ENCODE data around the gene PADI3.

- no peak for TF ChIP-seq EZH2phosphoT487 (IDR thresholded peaks at IDR 0.05; ENCODE audit: unreplicated experiment)
- TF ChIP-seq CREB1 (CRISPR knock-in tag; IDR thresholded peaks at IDR 0.05; ENCODE audit: low read depth) = no peak
- no peak for TF ChIP-seq CTCF (conservative IDR thresholded peaks at IDR 0.05; ENCODE audit: low read depth in 2 of 2)
- no peak for TF ChIP-seq EZH2 (IDR thresholded peaks at IDR 0.05; ENCODE audit: low read depth, unreplicated experiment)
- no peak for TF ChIP-seq POLR2AphosphoS5 (IDR thresholded peaks at IDR 0.05; ENCODE audit: low read depth)
- no peak for TF ChIP-seq REST (IDR thresholded peaks at IDR 0.05; ENCODE audit: unreplicated experiment)
- TF ChIP-seq JUNB (IDR thresholded peaks at IDR 0.05; ENCODE audit: unreplicated experiment) = no peak
- no peak for TF ChIP-seq ZNF114 (CRISPR knock-in tag; IDR thresholded peaks at IDR 0.05)
- no peak for TF ChIP-seq ZNF462 (CRISPR knock-in tag; IDR thresholded peaks at IDR 0.05)
- no peak for TF ChIP-seq STAT1 (IDR thresholded peaks at IDR 0.05; ENCODE audit: unreplicated experiment)
- no peak for TF ChIP-seq ETS1 (IDR thresholded peaks at IDR 0.05)
- no peak for TF ChIP-seq NANOG (IDR thresholded peaks at IDR 0.05; ENCODE audit: borderline replicate concordance)
Measured at GRCh38 chr1:17293681-17294425, 45.0 kb downstream of the PADI3 start.

All from GM23338 (cell line).